Glomerular endothelial cell (primary cell): ENCODE measurements around the gene AKR7A3. TPM values are rescaled to one million over a fixed set of nuclear protein-coding genes. Genes with fewer than 3 reads are reported as not detected.
"Not testable (repeated sequence)": the region's sequence is repeated elsewhere in the genome, so short reads cannot be mapped to it uniquely, and the experiment has no call there.

Experiments used
- DNase-seq: peaks from one replicate; pipeline ENCODE4 v3.0.0-alpha.2; 2011; ENCODE audit warnings: low read depth, low spot score; ENCODE audit errors: extremely low read depth
- total RNA-seq: library from RNA; depleted of rRNA; stranded (reverse); fragments of >200 nt; gene quantifications from 2 replicates; pipeline ENCODE4 v1.2.3, GENCODE V29; 2015

Gene AKR7A3
- total RNA-seq, 1 donor from 2014 or later = 0.88 TPM

DNA sequence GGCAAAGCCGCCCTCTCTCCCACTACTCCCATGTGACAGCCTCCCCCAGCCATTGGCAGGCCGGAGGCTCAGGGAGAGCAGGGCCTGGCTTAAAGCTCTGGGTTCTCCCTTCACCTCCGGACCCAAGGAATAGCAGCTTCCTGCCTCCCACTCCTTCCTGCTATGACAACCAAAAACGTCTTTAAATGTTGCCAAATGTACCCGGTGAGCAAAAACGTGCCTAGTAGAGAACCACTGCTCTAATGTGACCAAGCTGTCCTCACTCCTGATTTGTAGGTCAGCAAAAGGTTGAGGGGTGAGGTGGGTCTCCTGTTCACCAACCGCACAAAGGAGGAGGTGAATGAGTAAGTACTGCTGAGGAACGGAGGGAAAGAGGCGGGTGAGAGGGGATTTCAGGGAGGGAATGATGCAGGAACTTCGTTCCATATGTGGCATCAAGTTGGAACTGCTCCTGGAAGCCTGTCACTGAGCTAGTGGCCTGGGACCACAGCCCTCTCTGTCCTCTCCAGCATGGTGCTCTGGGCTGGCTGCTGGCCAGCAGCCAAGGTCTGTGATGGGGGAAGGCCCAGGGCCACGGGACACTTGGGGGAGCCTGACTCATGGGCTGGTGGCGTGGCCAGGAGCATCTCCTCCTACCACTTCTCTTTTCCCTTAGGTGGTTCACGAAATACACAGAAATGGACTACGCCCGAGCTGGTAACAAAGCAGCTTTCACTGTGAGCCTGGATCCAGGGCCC is 31.2 kb downstream of the AKR7A3 start:
- DNase-seq = no peak

DNA sequence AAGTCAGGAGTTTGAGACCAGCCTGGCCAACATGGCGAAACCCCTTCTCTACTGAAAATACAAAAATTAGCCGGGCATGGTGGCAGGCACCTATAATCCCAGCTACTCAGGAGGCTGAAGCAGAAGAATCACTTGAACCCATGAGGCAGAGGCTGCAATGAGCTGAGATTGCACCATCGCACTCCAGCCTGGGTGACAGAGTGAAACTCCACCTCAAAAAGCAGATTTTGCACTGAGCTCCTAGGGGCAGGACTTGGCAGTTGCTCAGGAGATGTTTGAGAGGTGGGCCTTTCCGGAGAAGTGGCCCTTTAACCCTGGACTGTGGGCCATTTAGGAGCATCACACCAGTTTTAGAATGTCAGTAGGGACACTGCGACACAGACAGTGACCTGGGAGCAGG is 32.3 kb downstream of the AKR7A3 start:
- not testable (repeated sequence) for DNase-seq

DNA sequence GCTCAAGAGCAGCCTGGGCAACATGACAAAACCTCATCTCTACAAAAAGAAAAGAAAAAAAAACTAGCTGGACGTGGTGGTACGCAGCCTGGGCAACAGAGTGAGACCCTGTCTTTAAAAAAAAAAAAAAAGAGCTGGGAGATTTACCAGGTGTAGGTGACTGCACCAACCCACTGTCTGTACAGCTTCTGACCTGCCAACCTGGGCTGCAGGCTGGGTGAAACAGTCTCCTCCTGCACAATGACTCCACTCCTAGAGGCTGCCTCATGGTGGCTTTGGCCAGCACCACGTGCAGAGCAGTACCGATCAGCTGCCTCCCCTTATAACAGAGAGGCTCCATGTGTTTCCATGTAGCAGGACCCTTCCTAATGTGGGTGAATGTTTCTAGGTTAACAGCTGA is 33.3 kb downstream of the AKR7A3 start:
- no peak for DNase-seq

DNA sequence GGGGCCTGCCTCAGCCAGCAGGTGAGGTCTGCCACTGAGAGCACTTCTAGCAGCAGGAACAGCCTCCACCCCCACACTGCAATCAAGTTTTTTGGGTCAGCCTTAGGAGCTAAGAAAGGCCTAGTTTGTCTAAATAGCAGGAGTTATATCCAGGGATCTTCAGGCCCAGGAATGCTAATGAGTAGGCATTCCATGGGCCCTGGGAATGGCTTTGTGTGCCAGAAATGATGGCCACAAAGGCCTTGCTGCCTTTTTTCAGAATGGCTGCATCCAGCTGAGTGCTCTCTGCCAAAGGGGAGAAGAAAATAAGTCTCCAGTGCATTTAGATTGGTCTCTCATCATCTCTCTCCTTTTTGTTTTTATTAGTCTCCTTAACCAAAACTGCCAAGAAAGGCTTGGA is 34.2 kb downstream of the AKR7A3 start:
- no peak for DNase-seq

DNA sequence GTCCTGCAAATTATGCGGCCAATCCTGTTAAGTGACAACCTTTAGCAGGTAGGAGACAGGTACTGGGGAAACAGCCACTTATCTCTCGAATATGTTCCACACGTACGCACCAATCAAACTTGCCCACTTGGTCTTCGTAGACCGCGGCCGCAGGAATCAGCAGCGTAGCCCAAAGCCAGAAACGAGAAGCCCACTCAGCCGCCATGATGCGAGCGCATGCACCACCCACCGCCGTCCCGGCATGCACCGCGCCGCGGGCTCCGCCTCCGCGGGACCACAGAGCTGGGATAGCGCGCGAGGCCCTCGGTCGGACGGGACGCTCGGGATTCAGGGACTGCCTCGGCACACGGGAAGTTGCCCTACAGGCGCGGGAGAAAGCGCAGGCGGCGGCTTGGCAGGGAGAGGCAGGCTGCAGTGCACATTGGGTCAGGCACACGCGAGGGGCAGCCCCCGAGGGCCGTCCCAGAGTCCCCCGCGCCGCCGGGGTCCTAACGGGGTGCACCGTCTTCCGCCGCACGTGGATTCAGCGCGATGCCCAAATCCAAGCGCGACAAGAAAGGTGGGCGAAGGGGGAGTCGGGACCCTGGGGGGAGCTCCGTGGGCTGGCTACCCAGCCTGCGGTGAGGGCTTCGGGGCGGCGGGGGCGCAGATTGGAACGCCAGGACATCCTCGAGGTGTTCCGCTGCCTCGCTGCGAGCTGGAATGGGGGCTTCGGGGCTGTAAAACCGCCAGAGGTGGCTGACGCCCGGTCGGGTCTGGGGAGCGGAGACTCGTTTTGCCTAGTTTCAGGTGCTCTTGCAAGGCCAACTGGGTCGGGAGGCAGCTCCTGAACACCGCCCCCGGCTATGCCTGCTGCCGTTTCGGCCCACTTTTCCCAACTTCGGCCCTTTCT is 37.0 kb downstream of the AKR7A3 start, which contains the start of the genes EMC1 and MRTO4:
TSS of gene EMC1 (minus strand) at position 220 of the 892 bp plus-strand sequence. CDS start at position 205, 15 bp downstream.
TSS of gene MRTO4 (plus strand) at position 501 of the 892 bp plus-strand sequence. CDS start at position 532, 31 bp downstream.
- no peak for DNase-seq

DNA sequence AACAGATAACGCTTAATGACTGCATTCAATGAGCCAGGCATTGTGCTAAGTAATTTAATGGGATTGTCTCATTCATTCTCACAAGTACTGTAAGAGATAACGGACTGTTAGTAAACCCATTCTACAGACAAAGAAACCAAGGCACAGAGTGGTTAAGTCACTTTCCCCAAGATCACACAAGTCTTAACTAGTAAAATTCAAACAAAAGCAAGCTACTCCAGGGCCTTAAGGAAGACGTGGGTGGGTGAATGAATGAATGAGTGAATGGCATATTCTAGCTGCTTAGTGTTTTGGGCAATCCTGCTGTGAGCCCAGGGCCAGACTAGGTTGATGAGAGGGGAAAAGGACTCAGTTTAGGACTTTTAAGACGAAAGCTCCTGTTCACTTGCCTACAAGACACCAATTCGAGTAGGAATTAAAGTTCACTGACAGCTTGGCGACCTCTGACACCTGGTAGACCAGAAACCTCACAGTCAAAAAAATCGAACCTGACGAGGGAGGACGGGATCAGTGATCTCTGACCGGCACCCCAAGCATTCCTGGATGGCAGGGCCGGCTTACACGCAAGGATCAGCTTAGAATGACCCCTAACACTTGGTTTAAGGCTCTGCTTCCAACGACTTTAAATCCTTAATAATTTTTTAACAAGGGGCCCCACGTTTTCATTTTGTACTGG is 37.8 kb downstream of the AKR7A3 start:
- DNase-seq = no peak

DNA sequence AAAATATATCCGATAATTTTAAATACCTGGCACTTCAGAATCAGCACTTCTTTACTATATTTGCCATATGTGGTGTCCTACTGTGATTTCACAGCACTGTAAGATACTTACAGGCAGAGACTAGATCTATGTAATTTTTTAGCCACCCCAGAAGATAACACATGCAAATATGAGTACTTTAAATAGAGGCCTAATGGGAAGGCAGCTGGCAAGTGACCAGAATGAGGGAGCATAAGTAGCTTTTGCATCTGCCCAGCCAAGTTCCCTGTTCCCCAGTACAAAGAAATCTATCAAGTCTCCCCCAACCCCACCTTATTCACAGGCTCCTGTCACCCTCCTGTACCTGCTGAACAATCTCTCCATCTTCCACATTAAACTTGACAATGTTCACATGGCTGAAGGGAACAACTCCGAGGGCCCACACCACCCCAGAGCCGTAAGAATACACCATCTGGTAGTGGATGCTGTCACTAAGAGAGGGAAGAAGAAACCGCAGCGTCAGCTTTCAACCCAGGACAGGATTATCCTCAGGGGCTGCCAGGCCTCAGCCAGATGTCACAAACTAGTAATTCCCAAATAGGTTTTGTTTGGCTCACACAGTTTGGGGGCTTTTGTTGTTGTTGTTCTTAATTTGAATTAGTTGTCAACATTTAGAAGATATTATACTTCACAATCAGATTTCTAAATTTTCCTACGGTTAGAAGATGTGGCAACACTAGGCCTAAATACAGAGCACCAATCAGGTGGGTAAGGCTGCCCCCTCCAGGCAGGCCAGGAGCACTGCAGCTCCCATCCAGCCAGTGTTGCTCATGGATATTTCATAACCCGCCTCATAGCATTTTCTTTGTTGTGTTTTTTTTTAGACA is 47.7 kb downstream of the AKR7A3 start:
- no peak for DNase-seq

DNA sequence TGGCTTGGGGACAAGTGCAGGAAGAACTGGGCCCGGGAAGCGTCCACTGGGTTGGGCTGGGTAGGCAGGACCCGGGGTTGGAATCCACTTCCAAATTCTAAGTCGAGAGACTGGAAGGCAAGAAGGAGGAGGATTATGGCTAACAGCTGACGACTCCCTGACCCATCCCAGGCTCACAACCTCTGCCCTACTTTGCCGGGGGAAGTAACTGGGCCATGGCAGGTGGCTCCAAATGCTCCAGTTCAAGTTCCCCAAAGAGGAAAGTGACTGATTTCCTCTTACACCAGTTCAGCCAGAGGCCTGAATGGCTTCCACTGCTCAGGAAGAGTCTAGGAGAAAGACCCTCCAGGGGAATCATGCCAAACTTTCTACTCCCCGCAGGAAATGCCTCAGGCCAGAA is 48.7 kb downstream of the AKR7A3 start:
- no peak for DNase-seq

DNA sequence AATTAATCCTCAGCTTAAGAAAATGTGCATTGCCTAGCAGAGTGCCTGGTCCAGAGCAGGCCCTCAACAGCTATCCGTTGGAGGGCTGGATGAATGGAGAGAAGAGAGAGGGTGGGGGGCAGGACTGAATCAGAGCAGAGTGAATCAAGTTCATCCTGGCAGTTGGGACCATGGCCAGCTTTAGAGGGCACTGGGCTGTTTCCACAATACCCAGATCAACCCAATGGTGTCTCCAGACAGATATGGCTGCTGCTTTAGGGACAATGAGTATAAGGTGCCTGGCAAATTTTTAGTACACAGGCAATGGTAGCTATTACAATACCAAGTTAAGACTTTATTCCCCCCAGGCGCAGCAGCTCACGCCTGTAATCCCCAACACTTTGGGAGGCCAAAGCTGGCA is 54.3 kb downstream of the AKR7A3 start:
- DNase-seq = no peak

Other genes starting within 250 kb of the AKR7A3 start
- gene UBR4, start 78.5 kb downstream of the AKR7A3 start, total RNA-seq = 100 and 186 TPM in 2 replicates
- 51.2 and 70.2 TPM in 2 replicates for gene EMC1, start 37.2 kb downstream of the AKR7A3 start, total RNA-seq
- gene MRTO4, start 37.0 kb downstream of the AKR7A3 start, total RNA-seq = 30.3 and 35.6 TPM in 2 replicates
- gene AKR7A2, start 23.4 kb upstream of the AKR7A3 start, total RNA-seq = 100.0 and 142 TPM in 2 replicates
- gene SLC66A1, start 23.6 kb upstream of the AKR7A3 start, total RNA-seq = 19.0 and 20.1 TPM in 2 replicates
- 166 and 215 TPM in 2 replicates for gene CAPZB, start 196.8 kb upstream of the AKR7A3 start, total RNA-seq